IMR-90 (cell line): Measurements from ENCODE around the gene MZB1. TPM values are rescaled to one million over a fixed set of nuclear protein-coding genes. Genes with fewer than 3 reads are reported as not detected.

ENCODE experiments used
- ATAC-seq: fragments of 200-7000 bp; cut with Tn5 transposase; 2 replicates; pipeline ENCODE4 v1.9.1; 2020; ENCODE audit warnings: low read depth, mild to moderate bottlenecking, moderate library complexity
- BruUV-seq: library from RNA; stranded (reverse); fragments of 400-500 nt; replicated peaks from 2 replicates; lab custom pipeline; 2021; lab: Mats Ljungman, UMichigan
- CTCF ChIA-PET: fragments of 300-600 bp; formaldehyde crosslinking; extraction: SDS; loops from one replicate; lab custom pipeline; 2021; ENCODE audit warnings: antibody characterized with exemption; lab: Yijun Ruan, JAX
- POLR2A ChIA-PET: fragments of 300-600 bp; sonication (Branson Sonifier 250); formaldehyde crosslinking; loops from one replicate; lab custom pipeline; 2022; ENCODE audit warnings: antibody characterized with exemption; ENCODE audit not compliant: unreplicated experiment; lab: Charles Lee
- DNase-seq: peaks from one replicate; pipeline ENCODE4 v3.0.0; 2013
- H2AFZ ChIP-seq: replicated peaks from 2 replicates; pipeline ENCODE3; 2013; ENCODE audit warnings: low read length, mild to moderate bottlenecking; ENCODE audit not compliant: poor library complexity
- H2AK5ac ChIP-seq: 2 replicates; pipeline ENCODE4 v1.6.1; 2013; ENCODE audit warnings: low read depth, low read length, inconsistent platforms
- H2AK9ac ChIP-seq: replicated peaks from 2 replicates; pipeline ENCODE3; 2013; ENCODE audit warnings: mild to moderate bottlenecking, low read depth, low read length, moderate library complexity; ENCODE audit not compliant: poor library complexity
- H2BK120ac ChIP-seq: 2 replicates; pipeline ENCODE4 v1.6.1; 2013; ENCODE audit warnings: low read depth, low read length, inconsistent platforms
- H2BK15ac ChIP-seq: 3 replicates; pipeline ENCODE4 v1.6.1; 2013; ENCODE audit warnings: low read depth, low read length, inconsistent platforms
- H2BK20ac ChIP-seq: 2 replicates; pipeline ENCODE4 v1.6.1; 2013; ENCODE audit warnings: low read depth, mild to moderate bottlenecking, inconsistent platforms, low read length, moderate library complexity
- H2BK5ac ChIP-seq: 2 replicates; pipeline ENCODE4 v1.6.1; 2013; ENCODE audit warnings: mild to moderate bottlenecking, low read depth, low read length, inconsistent platforms; ENCODE audit not compliant: poor library complexity, severe bottlenecking
- H3K14ac ChIP-seq: replicated peaks from 2 replicates; pipeline ENCODE4 v1.6.1; 2013; ENCODE audit warnings: low read depth, low read length, inconsistent platforms
- H3K18ac ChIP-seq: 2 replicates; pipeline ENCODE4 v1.6.1; 2013; ENCODE audit warnings: low read depth, low read length, control low read depth
- H3K23ac ChIP-seq: 2 replicates; pipeline ENCODE4 v1.6.1; 2013; ENCODE audit warnings: low read depth, low read length, inconsistent platforms
- H3K27ac ChIP-seq: 2 replicates; pipeline ENCODE4 v1.5.1; 2013; ENCODE audit warnings: mild to moderate bottlenecking, control low read depth, low read length; ENCODE audit not compliant: insufficient read depth
- H3K27me3 ChIP-seq: 2 replicates; pipeline ENCODE4 v1.6.1; 2013; ENCODE audit warnings: low read length; ENCODE audit not compliant: control insufficient read depth, insufficient read depth
- H3K36me3 ChIP-seq: 2 replicates; pipeline ENCODE4 v1.6.1; 2013; ENCODE audit warnings: low read length, mixed read lengths; ENCODE audit not compliant: control insufficient read depth, insufficient read depth
- H3K4ac ChIP-seq: 2 replicates; pipeline ENCODE4 v1.6.1; 2013; ENCODE audit warnings: low read depth, low read length, inconsistent platforms
- H3K4me1 ChIP-seq: 2 replicates; pipeline ENCODE4 v1.6.1; 2013; ENCODE audit warnings: low read length, mixed read lengths; ENCODE audit not compliant: control insufficient read depth, insufficient read depth
- H3K4me2 ChIP-seq: 2 replicates; pipeline ENCODE4 v1.6.1; 2013; ENCODE audit warnings: low read depth, mild to moderate bottlenecking, control low read depth, low read length, moderate library complexity
- H3K4me3 ChIP-seq: 2 replicates; pipeline ENCODE4 v1.5.1; 2013; ENCODE audit warnings: low read depth, mild to moderate bottlenecking, control low read depth, low read length, moderate library complexity; ENCODE audit not compliant: insufficient read depth
- H3K56ac ChIP-seq: 2 replicates; pipeline ENCODE4 v1.6.1; 2013; ENCODE audit warnings: low read length, inconsistent platforms; ENCODE audit not compliant: insufficient read depth; ENCODE audit errors: extremely low read depth
- H3K79me1 ChIP-seq, 2 experiments: 2 replicates each; pipeline ENCODE4 v1.6.1; 2013; ENCODE audit warnings: low read length in 2 of 2, inconsistent platforms in 1 of 2, low read depth in 1 of 2
- H3K9ac ChIP-seq: 2 replicates; pipeline ENCODE4 v1.6.1; 2013; ENCODE audit warnings: low read depth, low read length, control low read depth
- H3K9me1 ChIP-seq: 2 replicates; pipeline ENCODE4 v1.6.1; 2013; ENCODE audit warnings: low read length, inconsistent platforms; ENCODE audit not compliant: insufficient read depth
- H3K9me3 ChIP-seq: 2 replicates; pipeline ENCODE4 v1.6.1; 2013; ENCODE audit warnings: low read length; ENCODE audit not compliant: control insufficient read depth, insufficient read depth
- H4K20me1 ChIP-seq: 2 replicates; pipeline ENCODE4 v1.6.1; 2013; ENCODE audit warnings: low read length, inconsistent platforms; ENCODE audit not compliant: insufficient read depth
- H4K5ac ChIP-seq: 2 replicates; pipeline ENCODE4 v1.6.1; 2013; ENCODE audit warnings: mild to moderate bottlenecking, low read depth, low read length, control low read depth
- H4K8ac ChIP-seq, 2 experiments: 2 replicates each; pipeline ENCODE4 v1.6.1; 2013; ENCODE audit warnings: low read depth in 2 of 2, low read length in 2 of 2, control low read depth in 1 of 2, inconsistent platforms in 1 of 2
- H4K91ac ChIP-seq: 2 replicates; pipeline ENCODE4 v1.6.1; 2013; ENCODE audit warnings: low read depth, low read length, inconsistent platforms; ENCODE audit not compliant: insufficient read depth
- BHLHE40 ChIP-seq: fragments of 150-350 bp; IDR thresholded peaks from 2 replicates; pipeline ENCODE4 v1.6.1; 2016; ENCODE audit warnings: mild to moderate bottlenecking, low read depth, low read length
- CEBPB ChIP-seq: IDR thresholded peaks from 2 replicates; pipeline ENCODE4 v1.6.1; 2012; ENCODE audit warnings: low read depth, low read length, improper control_type of control experiment
- CHD1 ChIP-seq: IDR thresholded peaks from 2 replicates; pipeline ENCODE4 v1.6.1; 2012; ENCODE audit warnings: low read depth, low read length, improper control_type of control experiment
- FOS ChIP-seq: fragments of 150-350 bp; IDR thresholded peaks from 2 replicates; pipeline ENCODE4 v1.6.1; 2016; ENCODE audit warnings: low read depth, low read length
- MAFK ChIP-seq: IDR thresholded peaks from 2 replicates; pipeline ENCODE4 v1.6.1; 2012; ENCODE audit warnings: low read depth, low read length, improper control_type of control experiment
- MAZ ChIP-seq: IDR thresholded peaks from 2 replicates; pipeline ENCODE4 v1.6.1; 2012; ENCODE audit warnings: low read depth, mild to moderate bottlenecking, low read length, improper control_type of control experiment, moderate library complexity, borderline replicate concordance
- MXI1 ChIP-seq: IDR thresholded peaks from 2 replicates; pipeline ENCODE4 v1.6.1; 2012; ENCODE audit warnings: low read depth, mild to moderate bottlenecking, low read length, moderate library complexity, borderline replicate concordance
- NFE2L2 ChIP-seq: fragments of 150-350 bp; IDR thresholded peaks from 2 replicates; pipeline ENCODE4 v1.6.1; 2016; ENCODE audit warnings: low read depth, mild to moderate bottlenecking, low read length
- POLR2A ChIP-seq: IDR thresholded peaks from 2 replicates; pipeline ENCODE4 v1.6.1; 2012; ENCODE audit warnings: mild to moderate bottlenecking, low read depth, low read length
- RAD21 ChIP-seq: IDR thresholded peaks from 2 replicates; pipeline ENCODE4 v1.6.1; 2012; ENCODE audit warnings: low read length, improper control_type of control experiment
- RCOR1 ChIP-seq: IDR thresholded peaks from 2 replicates; pipeline ENCODE4 v1.6.1; 2012; ENCODE audit warnings: mild to moderate bottlenecking, low read length, improper control_type of control experiment; ENCODE audit not compliant: insufficient replicate concordance
- RFX5 ChIP-seq: IDR thresholded peaks from 2 replicates; pipeline ENCODE4 v1.8.0; 2012; ENCODE audit warnings: low read depth, mild to moderate bottlenecking, low read length, moderate library complexity
- SMC3 ChIP-seq: fragments of 150-350 bp; IDR thresholded peaks from 2 replicates; pipeline ENCODE4 v1.6.1; 2016; ENCODE audit warnings: low read depth, mild to moderate bottlenecking, antibody characterized with exemption, low read length, moderate library complexity
- WGBS, 2 experiments: methylation state at CpG; one replicate each; pipeline versions ENCODE4 v1.1.5 to v1.1.7; 2013; ENCODE audit warnings: missing lambda C conversion rate in 2 of 2; ENCODE audit not compliant: insufficient read length in 1 of 2; ENCODE audit errors: extremely low coverage in 2 of 2; 5-methylcytosine and 5-hydroxymethylcytosine counted together
- dilution Hi-C: fragments of 300-500 bp; cut with HindIII; formaldehyde crosslinking; loops from one replicate; pipeline ENCODE4 v1.14.3; 2018; ENCODE audit warnings: low sequenced_read_pairs; ENCODE audit not compliant: unreplicated experiment
- in situ Hi-C: fragments of 300-500 bp; cut with MboI; formaldehyde crosslinking; loops from 3 replicates; pipeline ENCODE4 v1.14.3; 2019; ENCODE audit warnings: low sequenced_read_pairs, inconsistent platforms, mixed read lengths
- intact Hi-C: fragments of 100-400 bp; cut with micrococcal nuclease; formaldehyde crosslinking; loops from 2 replicates; pipeline ENCODE4 v1.10.0; 2022
- polyA plus RNA-seq, 3 experiments: library from polyadenylated mRNA; depleted of rRNA; stranded (reverse); fragments of >200 nt; gene quantifications; 2 replicates each; pipeline ENCODE4 v1.2.3, GENCODE V29; 2012; ENCODE audit warnings: low replicate concordance in 1 of 3
- total RNA-seq: library from RNA; depleted of rRNA; stranded (reverse); fragments of >200 nt; gene quantifications from 2 replicates; pipeline ENCODE4 v1.2.3, GENCODE V29; 2012
- TF ChIP-seq, protein P1 (sequence below): fragments of 150-350 bp; IDR thresholded peaks from 2 replicates; pipeline ENCODE4 v1.6.1; 2016; ENCODE audit warnings: low read depth, mild to moderate bottlenecking, low read length, moderate library complexity, borderline replicate concordance
- TF ChIP-seq, protein P2 (sequence below): fragments of 150-350 bp; IDR thresholded peaks from 2 replicates; pipeline ENCODE4 v1.6.1; 2017; ENCODE audit warnings: mild to moderate bottlenecking, antibody characterized with exemption, low read length, low read depth
- TF ChIP-seq, protein P3 (sequence below): conservative IDR thresholded peaks from 2 replicates; pipeline ENCODE4 v1.5.1; 2012; ENCODE audit warnings: mild to moderate bottlenecking, low read depth, low read length, improper control_type of control experiment

The MZB1 gene
- total and polyA plus RNA-seq, 2 of the 4 experiments (the other 2 are of a cell fraction) = not detected

DNA sequence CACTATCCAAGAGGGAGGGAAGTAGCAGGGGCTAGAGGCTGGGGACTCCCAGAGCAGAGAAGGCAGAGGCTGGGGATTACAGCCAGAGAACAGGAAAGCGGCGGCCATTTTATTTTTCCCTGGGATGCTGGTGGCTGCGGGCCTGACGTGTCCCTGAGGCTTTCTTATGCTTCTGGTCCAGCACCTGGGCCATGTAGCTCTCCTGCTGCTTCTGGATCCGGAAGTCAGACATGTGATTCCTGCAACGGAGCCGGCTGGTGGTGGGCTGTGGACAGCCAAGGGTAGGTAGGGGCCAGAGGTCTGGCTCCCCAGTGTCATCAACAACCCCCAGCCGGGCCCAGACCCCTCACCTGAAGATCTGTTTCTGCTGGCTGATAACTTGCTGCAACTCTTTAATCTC lies 7.0 kb upstream of the MZB1 start:
- Histone ChIP-seq H3K23ac (no peak overlapping the region), H3K18ac (no peak overlapping the region), H2AK5ac (no peak overlapping the region; the same call in 1 of the 2 replicates), H2AFZ (no peak overlapping the region), H3K14ac (no peak overlapping the region), H4K20me1 (no peaks in the 10 kb centered on the region), H3K9me3 (peaks cover 16% of the 10 kb centered on the region; the same call in 1 of the 2 replicates), H3K4me2 (no peak overlapping the region), H2BK120ac (no peak overlapping the region), H2BK20ac (no peak overlapping the region), H4K8ac (no peak overlapping the region), H3K4me1 (peaks cover 2% of the 10 kb centered on the region; the same call in 1 of the 2 replicates), H3K9ac (no peak overlapping the region), H3K4me3 (no peak overlapping the region), H4K5ac (no peak overlapping the region), H3K79me1 (no peaks in the 10 kb centered on the region), H3K56ac (no peak overlapping the region), H2BK5ac (no peak overlapping the region), H3K27ac (no peak overlapping the region), H4K91ac (no peak overlapping the region), H3K36me3 (no peaks in the 10 kb centered on the region), H2BK15ac (no peak overlapping the region), H2AK9ac (peak overlapping the region; percentile 37), H3K9me1 (no peaks in the 10 kb centered on the region), H3K27me3 (peaks cover 28% of the 10 kb centered on the region), H3K4ac (no peak overlapping the region)
- intact Hi-C loops (no loop called here), dilution Hi-C loops (no loop called here), in situ Hi-C loops (no loop called here)
- POLR2A ChIA-PET = no interaction called here
- WGBS, 2 experiments = 100% methylated on average over 1 of the region's 8 CpGs; no CpG with 5 or more reads in 1 of the 2 experiments
- no peak for DNase-seq
- CTCF ChIA-PET = no interaction called here
- BruUV-seq = no TSS peak
- ATAC-seq = no peak
- TF ChIP-seq MAZ = no peak
- TF ChIP-seq, protein P1, sequence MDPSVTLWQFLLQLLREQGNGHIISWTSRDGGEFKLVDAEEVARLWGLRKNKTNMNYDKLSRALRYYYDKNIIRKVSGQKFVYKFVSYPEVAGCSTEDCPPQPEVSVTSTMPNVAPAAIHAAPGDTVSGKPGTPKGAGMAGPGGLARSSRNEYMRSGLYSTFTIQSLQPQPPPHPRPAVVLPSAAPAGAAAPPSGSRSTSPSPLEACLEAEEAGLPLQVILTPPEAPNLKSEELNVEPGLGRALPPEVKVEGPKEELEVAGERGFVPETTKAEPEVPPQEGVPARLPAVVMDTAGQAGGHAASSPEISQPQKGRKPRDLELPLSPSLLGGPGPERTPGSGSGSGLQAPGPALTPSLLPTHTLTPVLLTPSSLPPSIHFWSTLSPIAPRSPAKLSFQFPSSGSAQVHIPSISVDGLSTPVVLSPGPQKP = no peak
- no peak for TF ChIP-seq RFX5
- no peak for TF ChIP-seq SMC3
- TF ChIP-seq RAD21 = no peak
- TF ChIP-seq CHD1 = no peak
- TF ChIP-seq CEBPB = no peak
- TF ChIP-seq MAFK = no peak
- no peak for TF ChIP-seq POLR2A
- TF ChIP-seq BHLHE40 = no peak
- TF ChIP-seq NFE2L2 = no peak
- TF ChIP-seq, protein P2, sequence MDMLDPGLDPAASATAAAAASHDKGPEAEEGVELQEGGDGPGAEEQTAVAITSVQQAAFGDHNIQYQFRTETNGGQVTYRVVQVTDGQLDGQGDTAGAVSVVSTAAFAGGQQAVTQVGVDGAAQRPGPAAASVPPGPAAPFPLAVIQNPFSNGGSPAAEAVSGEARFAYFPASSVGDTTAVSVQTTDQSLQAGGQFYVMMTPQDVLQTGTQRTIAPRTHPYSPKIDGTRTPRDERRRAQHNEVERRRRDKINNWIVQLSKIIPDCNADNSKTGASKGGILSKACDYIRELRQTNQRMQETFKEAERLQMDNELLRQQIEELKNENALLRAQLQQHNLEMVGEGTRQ = no peak
- TF ChIP-seq RCOR1 = no peak
- no peak for TF ChIP-seq MXI1
- TF ChIP-seq, protein P3, sequence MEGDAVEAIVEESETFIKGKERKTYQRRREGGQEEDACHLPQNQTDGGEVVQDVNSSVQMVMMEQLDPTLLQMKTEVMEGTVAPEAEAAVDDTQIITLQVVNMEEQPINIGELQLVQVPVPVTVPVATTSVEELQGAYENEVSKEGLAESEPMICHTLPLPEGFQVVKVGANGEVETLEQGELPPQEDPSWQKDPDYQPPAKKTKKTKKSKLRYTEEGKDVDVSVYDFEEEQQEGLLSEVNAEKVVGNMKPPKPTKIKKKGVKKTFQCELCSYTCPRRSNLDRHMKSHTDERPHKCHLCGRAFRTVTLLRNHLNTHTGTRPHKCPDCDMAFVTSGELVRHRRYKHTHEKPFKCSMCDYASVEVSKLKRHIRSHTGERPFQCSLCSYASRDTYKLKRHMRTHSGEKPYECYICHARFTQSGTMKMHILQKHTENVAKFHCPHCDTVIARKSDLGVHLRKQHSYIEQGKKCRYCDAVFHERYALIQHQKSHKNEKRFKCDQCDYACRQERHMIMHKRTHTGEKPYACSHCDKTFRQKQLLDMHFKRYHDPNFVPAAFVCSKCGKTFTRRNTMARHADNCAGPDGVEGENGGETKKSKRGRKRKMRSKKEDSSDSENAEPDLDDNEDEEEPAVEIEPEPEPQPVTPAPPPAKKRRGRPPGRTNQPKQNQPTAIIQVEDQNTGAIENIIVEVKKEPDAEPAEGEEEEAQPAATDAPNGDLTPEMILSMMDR = no peak
- no peak for TF ChIP-seq FOS
